Measurements from ENCODE around the gene RECQL5.

The RECQL5 gene

DNA sequence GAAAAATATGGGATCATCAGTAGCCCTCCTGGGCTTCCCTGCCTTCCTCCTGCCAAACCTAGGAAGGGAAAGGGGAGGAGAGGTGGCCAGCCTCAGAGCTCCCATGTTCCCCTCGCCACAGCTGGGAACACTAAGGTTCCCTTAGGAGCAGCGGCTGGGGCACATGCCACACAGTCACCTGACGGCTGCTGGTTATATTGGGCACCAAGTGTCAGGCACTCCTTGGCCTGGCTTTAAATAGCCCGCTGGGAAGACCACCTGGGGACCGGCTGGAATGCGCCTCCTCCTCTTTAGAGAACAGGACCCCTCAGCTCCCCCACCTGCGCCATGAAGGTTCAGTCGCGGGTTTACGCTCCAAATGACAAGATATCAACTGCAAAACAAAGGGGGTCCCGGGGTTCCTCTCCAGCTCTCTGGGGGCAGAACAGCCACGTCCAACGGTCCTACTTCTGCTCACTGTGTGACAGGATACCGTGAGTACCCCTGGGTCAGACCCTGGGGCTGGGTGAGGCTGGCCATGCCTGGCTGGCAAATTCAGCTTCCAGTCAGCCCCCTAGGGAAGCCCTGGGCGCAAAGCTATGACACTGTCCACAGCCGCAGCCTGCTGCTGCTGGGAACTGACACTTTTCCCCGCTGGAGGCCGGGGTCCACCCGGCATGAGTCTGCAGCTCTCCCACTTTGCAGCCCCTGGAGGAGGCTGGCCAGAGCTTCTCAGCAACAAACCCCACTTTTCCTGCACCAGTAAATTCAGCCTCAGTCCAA is 30.4 kb downstream of the RECQL5 start:
- no peak for DNase-seq (ENCODE audit: extremely low spot score)
- ChIA-PET CTCF (interaction anchor here (0.6 to 1.3 kb wide), 2 partner anchors 11 to 20 kb away, joined by 3 read pairs; no protein-coding TSS in a partner anchor), POLR2A (no interaction called here)
- no peak for TF ChIP-seq BHLHE40 (IDR thresholded peaks at IDR 0.05; ENCODE audit: borderline replicate concordance)
- no peak for TF ChIP-seq SUZ12 (IDR thresholded peaks at IDR 0.05)
- TF ChIP-seq, protein P1, sequence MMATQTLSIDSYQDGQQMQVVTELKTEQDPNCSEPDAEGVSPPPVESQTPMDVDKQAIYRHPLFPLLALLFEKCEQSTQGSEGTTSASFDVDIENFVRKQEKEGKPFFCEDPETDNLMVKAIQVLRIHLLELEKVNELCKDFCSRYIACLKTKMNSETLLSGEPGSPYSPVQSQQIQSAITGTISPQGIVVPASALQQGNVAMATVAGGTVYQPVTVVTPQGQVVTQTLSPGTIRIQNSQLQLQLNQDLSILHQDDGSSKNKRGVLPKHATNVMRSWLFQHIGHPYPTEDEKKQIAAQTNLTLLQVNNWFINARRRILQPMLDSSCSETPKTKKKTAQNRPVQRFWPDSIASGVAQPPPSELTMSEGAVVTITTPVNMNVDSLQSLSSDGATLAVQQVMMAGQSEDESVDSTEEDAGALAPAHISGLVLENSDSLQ (IDR thresholded peaks at IDR 0.05) = no peak
- TF ChIP-seq ZNF384 (IDR thresholded peaks at IDR 0.05) = no peak
- TF ChIP-seq SP1 (IDR thresholded peaks at IDR 0.05) = no peak
- TF ChIP-seq L3MBTL2 (conservative IDR thresholded peaks at IDR 0.05) = no peak
- TF ChIP-seq LEF1 (IDR thresholded peaks at IDR 0.05; ENCODE audit: borderline replicate concordance) = no peak
- TF ChIP-seq FOXK2 (IDR thresholded peaks at IDR 0.05) = no peak
- TF ChIP-seq ARNT (IDR thresholded peaks at IDR 0.05) = no peak
- no peak for TF ChIP-seq ELF4 (IDR thresholded peaks at IDR 0.05)
- TF ChIP-seq TARDBP (IDR thresholded peaks at IDR 0.05) = no peak
- TF ChIP-seq FOXA1 (IDR thresholded peaks at IDR 0.05) = no peak
- no peak for TF ChIP-seq CTBP1 (IDR thresholded peaks at IDR 0.05; ENCODE audit: borderline replicate concordance)
- TF ChIP-seq HDGF (IDR thresholded peaks at IDR 0.05; ENCODE audit: borderline replicate concordance) = no peak
- no peak for TF ChIP-seq NFRKB (IDR thresholded peaks at IDR 0.05)

GRCh38 chr17:75635610-75636202 is 31.2 kb downstream of the RECQL5 start:
- ChIA-PET POLR2A (no interaction called here), CTCF (interaction anchor here (0.6 to 3.4 kb wide), 4 partner anchors 10 to 20 kb away, joined by 3 to 69 read pairs (median 3); a partner anchor contains a TSS)
- no peak for DNase-seq (ENCODE audit: extremely low spot score)
- no peak for TF ChIP-seq ZNF384 (IDR thresholded peaks at IDR 0.05)
- no peak for TF ChIP-seq BHLHE40 (IDR thresholded peaks at IDR 0.05; ENCODE audit: borderline replicate concordance)
- no peak for TF ChIP-seq FOXK2 (IDR thresholded peaks at IDR 0.05)

GRCh38 chr17:75634754-75635609 is 32.0 kb downstream of the RECQL5 start:
- ChIA-PET CTCF (interaction anchor here (1.3 to 3.4 kb wide), 6 partner anchors 9 to 34 kb away, joined by 3 to 69 read pairs (median 24); a partner anchor contains a TSS), POLR2A (no interaction called here)
- DNase-seq (ENCODE audit: extremely low spot score) = no peak
- TF ChIP-seq TARDBP (IDR thresholded peaks at IDR 0.05) (no peak), ZNF384 (IDR thresholded peaks at IDR 0.05) (no peak), ARNT (IDR thresholded peaks at IDR 0.05) (no peak), SP1 (IDR thresholded peaks at IDR 0.05) (no peak), FOXK2 (IDR thresholded peaks at IDR 0.05) (no peak)

GRCh38 chr17:75634376-75634740 is 32.6 kb downstream of the RECQL5 start:
- ChIA-PET CTCF (interaction anchor here (0.7 to 3.4 kb wide), 13 partner anchors 9 to 149 kb away, joined by 3 to 93 read pairs (median 12); a partner anchor contains a TSS), POLR2A (interaction anchor here (1.0 to 2.0 kb wide), 4 partner anchors 16 to 32 kb away, joined by 3 to 8 read pairs (median 5); partner anchors contain the start of genes RECQL5 and SAP30BP)
- no peak for DNase-seq (ENCODE audit: extremely low spot score)
- TF ChIP-seq CTBP1 (IDR thresholded peaks at IDR 0.05; ENCODE audit: borderline replicate concordance) = no peak
- no peak for TF ChIP-seq HDGF (IDR thresholded peaks at IDR 0.05; ENCODE audit: borderline replicate concordance)
- no peak for TF ChIP-seq FOXA1 (IDR thresholded peaks at IDR 0.05)
- TF ChIP-seq ZNF384 (IDR thresholded peaks at IDR 0.05) = no peak
- no peak for TF ChIP-seq ELF4 (IDR thresholded peaks at IDR 0.05)

DNA sequence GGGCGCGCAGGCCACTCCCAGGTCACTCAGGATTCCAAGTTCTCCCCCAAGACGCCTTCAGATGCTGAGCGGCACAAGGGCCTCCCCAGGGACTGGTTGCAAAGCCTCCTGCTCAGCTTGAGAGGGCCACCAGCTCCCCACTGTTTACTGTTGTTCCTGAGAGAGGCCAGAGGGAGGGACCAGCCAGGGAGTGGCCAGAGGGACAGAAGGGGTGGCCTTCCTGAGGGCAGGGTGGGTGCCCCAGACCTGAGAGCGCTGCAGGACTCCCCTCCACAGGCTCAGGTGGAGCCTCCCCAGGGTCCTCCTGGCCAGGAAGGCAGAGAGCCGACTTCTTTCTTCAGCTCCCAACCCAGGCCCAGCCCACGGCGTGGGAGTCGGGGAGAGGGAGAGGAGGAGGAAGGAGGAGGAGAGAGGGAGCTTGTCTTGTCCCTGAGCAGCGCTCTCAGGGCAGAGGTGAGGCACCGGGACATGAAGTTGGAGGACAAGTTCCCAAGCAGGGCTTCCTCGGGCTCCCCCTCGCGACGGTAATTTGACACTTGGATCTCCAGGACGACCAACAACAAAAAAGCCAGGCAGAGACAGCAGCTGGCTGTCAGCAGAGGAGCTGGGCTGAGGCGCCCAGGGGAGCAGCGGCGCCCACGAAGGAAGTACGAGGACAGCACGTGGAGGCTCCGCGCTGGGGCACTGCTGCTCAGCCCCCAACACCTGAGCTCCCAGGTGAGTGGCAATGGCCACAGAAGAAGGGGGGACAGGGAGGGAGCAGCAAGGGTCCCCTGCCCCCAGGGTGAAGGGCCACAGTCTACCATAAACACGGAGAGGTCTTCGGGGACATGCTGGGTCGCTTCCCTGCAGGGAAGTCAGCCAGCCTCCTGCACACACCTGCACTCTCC is 33.2 kb downstream of the RECQL5 start:
- ChIA-PET CTCF (interaction anchor here (0.5 to 3.4 kb wide), 24 partner anchors 8 to 1591 kb away, joined by 3 to 93 read pairs (median 6); a partner anchor contains a TSS), POLR2A (interaction anchor here (1.0 to 2.0 kb wide), 6 partner anchors 15 to 146 kb away, joined by 3 to 8 read pairs (median 6); partner anchors contain the start of genes RECQL5 and SAP30BP)
- peak; percentile 93 for DNase-seq (ENCODE audit: extremely low spot score)
- TF ChIP-seq L3MBTL2 (conservative IDR thresholded peaks at IDR 0.05) = no peak; the same call in 1 of the 2 replicates
- no peak for TF ChIP-seq LEF1 (IDR thresholded peaks at IDR 0.05; ENCODE audit: borderline replicate concordance)
- TF ChIP-seq ELF4 (IDR thresholded peaks at IDR 0.05) = no peak
- TF ChIP-seq NFRKB (IDR thresholded peaks at IDR 0.05) = no peak
- TF ChIP-seq ZNF384 (IDR thresholded peaks at IDR 0.05) = no peak

- peak; percentile 91 for DNase-seq (ENCODE audit: extremely low spot score)
- CTCF ChIA-PET = interaction anchor here (0.5 to 3.4 kb wide), 26 partner anchors 7 to 1592 kb away, joined by 3 to 93 read pairs (median 6); a partner anchor contains a TSS
- POLR2A ChIA-PET = interaction anchor here (1.0 to 2.0 kb wide), 6 partner anchors 14 to 147 kb away, joined by 3 to 8 read pairs (median 6); partner anchors contain the start of genes RECQL5 and SAP30BP
- TF ChIP-seq ZNF384 (IDR thresholded peaks at IDR 0.05) (no peak), FOXA1 (IDR thresholded peaks at IDR 0.05) (no peak), L3MBTL2 (conservative IDR thresholded peaks at IDR 0.05) (no peak), SUZ12 (IDR thresholded peaks at IDR 0.05) (no peak), SP1 (IDR thresholded peaks at IDR 0.05) (no peak), HDGF (IDR thresholded peaks at IDR 0.05; ENCODE audit: borderline replicate concordance) (no peak), BHLHE40 (IDR thresholded peaks at IDR 0.05; ENCODE audit: borderline replicate concordance) (no peak), FOXK2 (IDR thresholded peaks at IDR 0.05) (no peak), ELF4 (IDR thresholded peaks at IDR 0.05) (no peak), FOXM1 (IDR thresholded peaks at IDR 0.05; ENCODE audit: borderline replicate concordance) (no peak), NFRKB (IDR thresholded peaks at IDR 0.05) (no peak), ARNT (IDR thresholded peaks at IDR 0.05) (no peak), TARDBP (IDR thresholded peaks at IDR 0.05) (no peak), LEF1 (IDR thresholded peaks at IDR 0.05; ENCODE audit: borderline replicate concordance) (no peak), CTBP1 (IDR thresholded peaks at IDR 0.05; ENCODE audit: borderline replicate concordance) (no peak)
- TF ChIP-seq, protein P1 (IDR thresholded peaks at IDR 0.05) = no peak
Observed at GRCh38 chr17:75632863-75633485, 34.0 kb downstream of the RECQL5 start, which contains the start of gene SMIM5. Gene SMIM5 (plus strand): TSS chr17:75633434. CDS start chr17:75640202, 6,768 bp downstream.

Measured in HEK293T (cell line).